ENCODE measurements around the gene ZNF749. TPM values are rescaled to one million over a fixed set of nuclear protein-coding genes. Genes with fewer than 3 reads are reported as not detected.
A peak's percentile ranks its signal among the peaks of the same experiment; 100 is the strongest.

Gene ZNF749
- total and polyA plus RNA-seq, 2 experiments from 2014 or later = 11.8 to 28.8 TPM

GRCh38 chr19:57403737-57404563 lies 31.2 kb upstream of the ZNF749 start:
- no peak overlapping the region for H3K4me3 ChIP-seq
- no peaks in the 10 kb centered on the region for H3K9me3 ChIP-seq (ENCODE audit: low read depth)
- H3K27ac ChIP-seq = peak overlapping the region; percentile 59
- no peak for DNase-seq (ENCODE audit: low read depth in 1 of 2, low spot score in 1 of 2)
- peaks cover 11% of the 10 kb centered on the region for H3K36me3 ChIP-seq
- H3K4me1 ChIP-seq (ENCODE audit: low read depth) = no peaks in the 10 kb centered on the region
- H3K27me3 ChIP-seq = no peaks in the 10 kb centered on the region
- TF ChIP-seq CTCF (IDR thresholded peaks at IDR 0.05; ENCODE audit: low read depth, low read length) = no peak

- no peak overlapping the region for H3K27ac ChIP-seq
- H3K36me3 ChIP-seq = no peaks in the 10 kb centered on the region
- peak; percentile 89 for TF ChIP-seq CTCF (IDR thresholded peaks at IDR 0.05; ENCODE audit: low read depth, low read length)
- no peak overlapping the region for H3K4me3 ChIP-seq
- no peaks in the 10 kb centered on the region for H3K4me1 ChIP-seq (ENCODE audit: low read depth)
- H3K9me3 ChIP-seq (ENCODE audit: low read depth) = no peaks in the 10 kb centered on the region
- no peaks in the 10 kb centered on the region for H3K27me3 ChIP-seq
- DNase-seq (ENCODE audit: low read depth in 1 of 2, low spot score in 1 of 2) = peak; percentile 69 to 84
Observed at GRCh38 chr19:57406516-57407123, 28.5 kb upstream of the ZNF749 start.

GRCh38 chr19:57410877-57411671 lies 24.1 kb upstream of the ZNF749 start, which contains the start of gene ZNF17:
Gene ZNF17 (plus strand): TSS chr19:57411161. CDS start chr19:57413616, 2,455 bp downstream.
- peak; percentile 96 to 97 for DNase-seq (ENCODE audit: low read depth in 1 of 2, low spot score in 1 of 2)
- no peak for TF ChIP-seq CTCF (IDR thresholded peaks at IDR 0.05; ENCODE audit: low read depth, low read length)
- H3K27me3 ChIP-seq = no peaks in the 10 kb centered on the region
- peak within 1 kb of the TSS; percentile 79 for H3K4me3 ChIP-seq
- peaks cover 4% of the 10 kb centered on the region for H3K4me1 ChIP-seq (ENCODE audit: low read depth)
- H3K9me3 ChIP-seq (ENCODE audit: low read depth) = no peaks in the 10 kb centered on the region
- no peaks in the 10 kb centered on the region for H3K36me3 ChIP-seq
- peak within 1 kb of the TSS; percentile 28 for H3K27ac ChIP-seq

GRCh38 chr19:57419439-57419838 lies 15.7 kb upstream of the ZNF749 start:
- no peaks in the 10 kb centered on the region for H3K27me3 ChIP-seq
- no peak for TF ChIP-seq CTCF (IDR thresholded peaks at IDR 0.05; ENCODE audit: low read depth, low read length)
- DNase-seq (ENCODE audit: low read depth in 1 of 2, low spot score in 1 of 2) = no peak
- H3K9me3 ChIP-seq (ENCODE audit: low read depth) = no peaks in the 10 kb centered on the region
- no peaks in the 10 kb centered on the region for H3K4me1 ChIP-seq (ENCODE audit: low read depth)
- H3K27ac ChIP-seq = no peak overlapping the region
- H3K4me3 ChIP-seq = no peak overlapping the region
- peaks cover 16% of the 10 kb centered on the region for H3K36me3 ChIP-seq

GRCh38 chr19:57421037-57421436 lies 14.1 kb upstream of the ZNF749 start:
- Histone ChIP-seq H3K4me3 (no peak overlapping the region), H3K9me3 (ENCODE audit: low read depth) (no peaks in the 10 kb centered on the region), H3K27ac (no peak overlapping the region), H3K27me3 (no peaks in the 10 kb centered on the region), H3K4me1 (ENCODE audit: low read depth) (no peaks in the 10 kb centered on the region), H3K36me3 (peaks cover 16% of the 10 kb centered on the region)
- TF ChIP-seq CTCF (IDR thresholded peaks at IDR 0.05; ENCODE audit: low read depth, low read length) = no peak
- no peak for DNase-seq (ENCODE audit: low read depth in 1 of 2, low spot score in 1 of 2)

Data from cardiac muscle cell (in vitro differentiated cells and primary cell).